ENCODE measurements around the gene NRIP2. TPM values are rescaled to one million over a fixed set of nuclear protein-coding genes. Genes with fewer than 3 reads are reported as not detected.

Gene NRIP2
- total and polyA plus RNA-seq, 2 donors (not counting 3 experiments of a cell fraction or from before 2014, with no cell fraction given), result not detected

DNA sequence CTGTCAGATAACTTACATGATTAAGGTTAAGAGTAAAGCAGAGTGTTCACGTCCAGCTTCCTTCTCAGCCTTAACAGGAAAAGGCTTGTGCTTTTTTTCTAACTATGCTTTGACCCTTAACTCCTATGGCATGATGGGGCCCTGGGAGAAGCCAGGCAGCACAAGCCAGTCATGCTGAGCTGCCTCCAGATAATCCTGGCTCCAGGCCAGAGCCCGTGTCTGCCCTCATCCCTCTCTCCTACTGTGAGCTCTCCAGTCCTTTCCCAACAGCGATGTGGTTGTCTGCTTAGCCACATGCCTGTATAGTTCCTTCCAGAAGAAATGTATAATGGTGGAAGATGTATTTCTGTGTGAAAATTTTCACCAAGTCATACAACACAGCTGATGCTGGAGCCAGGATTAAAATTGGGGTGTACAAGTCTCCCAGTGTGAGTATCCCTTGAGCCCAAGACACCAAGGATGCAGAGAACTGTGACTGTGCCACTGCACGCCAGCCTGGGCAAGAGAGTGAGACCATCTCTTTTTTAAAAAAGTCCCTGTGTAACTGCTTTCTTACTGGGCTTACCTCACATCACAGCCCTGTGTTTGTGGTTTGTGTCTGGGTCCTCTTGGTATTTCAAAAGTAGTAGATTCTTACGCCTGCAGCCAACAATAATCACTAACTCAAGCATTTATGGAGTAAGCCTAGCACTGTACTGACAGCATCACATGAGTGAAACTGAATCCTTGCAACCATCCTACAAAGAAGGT lies 30.3 kb downstream of the NRIP2 start:
- Histone ChIP-seq H4K20me1 (replicated peaks; ENCODE audit: control insufficient read depth, extremely low read depth, insufficient read depth, low read length) (no peaks in the 10 kb centered on the region), H2AFZ (ENCODE audit: low read depth, low read length) (no peak overlapping the region), H3K9me3 (replicated peaks; ENCODE audit: control insufficient read depth, insufficient read depth, low read length) (no peaks in the 10 kb centered on the region), H3K9ac (replicated peaks; ENCODE audit: extremely low read depth, insufficient read depth, low read length) (no peak overlapping the region), H3K4me2 (ENCODE audit: insufficient read depth, low read length) (no peak overlapping the region), H3K4me3 (replicated peaks in 1 of 3; ENCODE audit: insufficient read depth in 1 of 3, low read depth in 1 of 3, low read length in 3 of 3) (no peak overlapping the region), H3K9me1 (replicated peaks; ENCODE audit: control insufficient read depth, extremely low read depth, insufficient read depth, low read length) (no peaks in the 10 kb centered on the region), H3K27me3 (ENCODE audit: control insufficient read depth in 2 of 2, insufficient read depth in 2 of 2, low read length in 2 of 2) (no peaks in the 10 kb centered on the region), H3K36me3 (ENCODE audit: control insufficient read depth in 2 of 2, extremely low read depth in 1 of 2, insufficient read depth in 2 of 2, low read length in 2 of 2) (peaks cover 20 to 36% of the 10 kb centered on the region in 2 experiments), H3K27ac (ENCODE audit: insufficient read depth, low read depth, low read length) (no peak overlapping the region), H3K79me2 (ENCODE audit: control insufficient read depth, insufficient read depth, low read length) (no peaks in the 10 kb centered on the region), H3K4me1 (ENCODE audit: control insufficient read depth, extremely low read depth, insufficient read depth, low read length) (peaks cover 6% of the 10 kb centered on the region)
- TF ChIP-seq MYC (IDR thresholded peaks at IDR 0.05; ENCODE audit: low read depth, low read length) (no peak), JUN (IDR thresholded peaks at IDR 0.05; ENCODE audit: borderline replicate concordance, insufficient read depth, insufficient read length, low read depth) (no peak), POLR2A (IDR thresholded peaks at IDR 0.05; ENCODE audit: low read depth, low read length) (no peak), FOS (IDR thresholded peaks at IDR 0.05; ENCODE audit: borderline replicate concordance, insufficient read depth, low read length) (no peak), POLR2AphosphoS5 (IDR thresholded peaks at IDR 0.05; ENCODE audit: insufficient read depth, low read depth, low read length) (no peak), EZH2 (IDR thresholded peaks at IDR 0.05; ENCODE audit: borderline replicate concordance, low read depth, low read length, severe bottlenecking) (no peak)
- TF ChIP-seq, protein P1, sequence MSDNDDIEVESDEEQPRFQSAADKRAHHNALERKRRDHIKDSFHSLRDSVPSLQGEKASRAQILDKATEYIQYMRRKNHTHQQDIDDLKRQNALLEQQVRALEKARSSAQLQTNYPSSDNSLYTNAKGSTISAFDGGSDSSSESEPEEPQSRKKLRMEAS (IDR thresholded peaks at IDR 0.05; ENCODE audit: insufficient read depth, insufficient read length), result no peak
- CTCF ChIA-PET, result interaction anchor here (1.1 to 1.3 kb wide), 2 partner anchors 8 to 9 kb away, joined by 4 to 11 read pairs; partner anchors contain the start of gene ITFG2
- dilution Hi-C loops (cut with MboI; ENCODE audit: extremely low pct_ligation_motif_present, low sequenced_read_pairs) (no loop called here), intact Hi-C loops (cut with micrococcal nuclease) (no loop called here)
- no TSS peak for BruUV-seq (replicated peaks)
- POLR2A ChIA-PET, result interaction anchor here (1.1 kb wide), 1 partner anchor 9 kb away, joined by 3 read pairs; the partner anchor contains the start of gene ITFG2
- FAIRE-seq (peak; percentile 60), DNase-seq (ENCODE audit: low read depth, low spot score) (peak; percentile 35)

Data from endothelial cell of umbilical vein (primary cell).